ENCODE results near the gene SGIP1.
A peak's percentile ranks its signal among the peaks of the same experiment; 100 is the strongest.

The SGIP1 gene

DNA sequence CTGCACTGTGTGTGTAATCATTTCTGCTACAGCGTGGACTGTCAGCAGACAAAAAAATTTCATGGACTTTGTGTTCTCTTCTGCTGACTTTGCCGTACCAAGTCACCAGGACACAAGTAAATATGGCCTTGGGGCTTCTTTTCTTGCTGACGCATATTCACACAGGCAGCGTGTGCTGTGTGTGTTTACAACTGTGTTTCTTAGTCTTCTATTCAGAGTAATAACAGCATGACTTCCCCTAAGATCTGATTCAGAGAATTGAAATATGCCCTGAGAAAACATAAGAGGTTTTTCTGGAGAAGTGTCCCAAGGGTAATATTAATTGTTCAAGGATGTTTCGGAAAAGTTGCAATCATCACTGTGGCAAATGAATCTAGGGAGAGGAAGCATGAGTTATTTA, 171.2 kb downstream of the SGIP1 start:
- H3K79me1 ChIP-seq (ENCODE audit: low read length), result no peaks in the 10 kb centered on the region
- no peak overlapping the region for H2BK5ac ChIP-seq (ENCODE audit: low read depth, low read length, poor library complexity)
- no peak overlapping the region for H4K91ac ChIP-seq (ENCODE audit: low read depth, low read length)
- no peaks in the 10 kb centered on the region for H3K36me3 ChIP-seq (ENCODE audit: control insufficient read depth in 1 of 2, insufficient read depth in 2 of 2, low read length in 2 of 2)
- H3K27ac ChIP-seq (ENCODE audit: low read depth, low read length), result no peak overlapping the region
- H2BK12ac ChIP-seq (ENCODE audit: low read length), result no peak overlapping the region
- H3K9me3 ChIP-seq (ENCODE audit: insufficient read depth, low read depth, low read length), result no peaks in the 10 kb centered on the region
- H3K18ac ChIP-seq (ENCODE audit: low read length), result no peak overlapping the region
- H3K23ac ChIP-seq (ENCODE audit: low read length), result no peak overlapping the region
- no peak overlapping the region for H2AK5ac ChIP-seq (ENCODE audit: low read length)
- no peak overlapping the region for H2BK120ac ChIP-seq (ENCODE audit: insufficient read depth, low read length, poor library complexity)
- no peak overlapping the region for H3K9ac ChIP-seq (ENCODE audit: low read length)
- H3K4me3 ChIP-seq (ENCODE audit: low read depth, low read length), result no peak overlapping the region
- no peak overlapping the region for H3K4ac ChIP-seq (ENCODE audit: low read depth, low read length)
- H3K27me3 ChIP-seq (ENCODE audit: insufficient read depth, low read length), result no peaks in the 10 kb centered on the region
- no peak overlapping the region for H4K8ac ChIP-seq (ENCODE audit: low read depth, low read length)
- no peak overlapping the region for H4K12ac ChIP-seq (ENCODE audit: low read depth, low read length)
- H3K14ac ChIP-seq (ENCODE audit: low read length), result no peak overlapping the region
- no peak overlapping the region for H2AFZ ChIP-seq (ENCODE audit: insufficient read depth, low read length, poor library complexity)
- no peaks in the 10 kb centered on the region for H3K79me2 ChIP-seq (ENCODE audit: control insufficient read depth, insufficient read depth, low read length, poor library complexity)
- no peaks in the 10 kb centered on the region for H3K4me1 ChIP-seq (ENCODE audit: control insufficient read depth in 1 of 2, insufficient read depth in 2 of 2, low read length in 2 of 2)
- DNase-seq, result no peak
- no CpG with 5 or more reads among the region's 5 CpGs for WGBS (ENCODE audit: extremely low coverage, insufficient coverage, insufficient read length)
- no peak overlapping the region for H3K4me2 ChIP-seq (ENCODE audit: low read length)

DNA sequence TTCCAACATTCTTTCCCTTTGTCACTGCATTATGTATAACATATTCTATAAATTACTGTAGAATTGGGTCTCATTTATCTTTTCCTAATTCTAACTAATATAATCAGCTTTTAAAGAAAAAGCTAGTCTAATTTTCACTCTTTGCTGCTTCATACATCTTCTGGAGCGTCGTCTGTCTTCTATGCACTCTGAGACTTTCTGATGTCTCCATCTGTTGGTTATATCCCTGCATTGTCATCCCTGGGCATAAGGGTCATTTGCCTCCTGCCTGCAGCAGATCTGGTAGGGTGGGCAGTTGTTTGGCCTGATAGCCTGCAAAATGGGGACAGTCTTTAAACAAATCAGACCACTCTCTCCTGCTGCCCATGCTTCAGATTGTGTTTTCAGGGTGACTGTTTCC, 177.5 kb downstream of the SGIP1 start:
- peak in 1 of 2 donors; percentile 12 for DNase-seq
- Histone ChIP-seq H3K36me3 (ENCODE audit: control insufficient read depth in 1 of 2, insufficient read depth in 2 of 2, low read length in 2 of 2) (no peaks in the 10 kb centered on the region), H2BK120ac (ENCODE audit: insufficient read depth, low read length, poor library complexity) (no peak overlapping the region), H3K27me3 (ENCODE audit: insufficient read depth, low read length) (no peaks in the 10 kb centered on the region), H4K91ac (ENCODE audit: low read depth, low read length) (no peak overlapping the region), H3K9me3 (ENCODE audit: insufficient read depth, low read depth, low read length) (no peaks in the 10 kb centered on the region), H3K79me2 (ENCODE audit: control insufficient read depth, insufficient read depth, low read length, poor library complexity) (no peaks in the 10 kb centered on the region), H3K14ac (ENCODE audit: low read length) (no peak overlapping the region), H3K4me1 (ENCODE audit: control insufficient read depth in 1 of 2, insufficient read depth in 2 of 2, low read length in 2 of 2) (no peaks in the 10 kb centered on the region), H2BK5ac (ENCODE audit: low read depth, low read length, poor library complexity) (no peak overlapping the region), H2AFZ (ENCODE audit: insufficient read depth, low read length, poor library complexity) (no peak overlapping the region), H4K8ac (ENCODE audit: low read depth, low read length) (no peak overlapping the region), H3K23ac (ENCODE audit: low read length) (no peak overlapping the region), H3K27ac (ENCODE audit: low read depth, low read length) (no peak overlapping the region), H3K4ac (ENCODE audit: low read depth, low read length) (no peak overlapping the region), H3K79me1 (ENCODE audit: low read length) (no peaks in the 10 kb centered on the region), H3K4me2 (ENCODE audit: low read length) (no peak overlapping the region), H3K9ac (ENCODE audit: low read length) (no peak overlapping the region), H3K4me3 (ENCODE audit: low read depth, low read length) (no peak overlapping the region), H2AK5ac (ENCODE audit: low read length) (no peak overlapping the region), H4K12ac (ENCODE audit: low read depth, low read length) (no peak overlapping the region), H2BK12ac (ENCODE audit: low read length) (no peak overlapping the region), H3K18ac (ENCODE audit: low read length) (no peak overlapping the region)
- WGBS (ENCODE audit: extremely low coverage, insufficient coverage, insufficient read length), result no CpG with 5 or more reads among the region's 2 CpGs

DNA sequence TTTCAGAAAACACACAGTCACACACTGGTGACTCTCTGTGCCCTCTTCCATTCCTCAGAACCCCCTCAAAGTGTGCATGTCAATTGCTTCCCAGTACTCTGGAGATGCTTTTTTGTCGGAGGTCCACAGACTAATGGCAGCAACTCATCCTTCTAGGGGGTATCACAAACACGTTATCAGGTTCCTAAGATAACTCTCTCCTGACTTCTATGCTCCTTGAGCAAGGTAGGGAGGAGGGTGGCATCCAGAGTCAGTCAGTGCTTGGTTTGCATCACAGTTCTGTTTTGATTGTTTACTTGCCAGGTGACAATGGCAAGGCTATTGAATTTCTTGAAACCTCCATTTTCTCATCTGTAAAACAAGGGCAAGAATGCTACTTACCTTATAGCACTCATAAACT, 178.9 kb downstream of the SGIP1 start:
- Histone ChIP-seq H3K23ac (ENCODE audit: low read length) (no peak overlapping the region), H3K79me2 (ENCODE audit: control insufficient read depth, insufficient read depth, low read length, poor library complexity) (no peaks in the 10 kb centered on the region), H3K4me3 (ENCODE audit: low read depth, low read length) (no peak overlapping the region), H3K27me3 (ENCODE audit: insufficient read depth, low read length) (no peaks in the 10 kb centered on the region), H3K4me2 (ENCODE audit: low read length) (no peak overlapping the region), H2BK12ac (ENCODE audit: low read length) (no peak overlapping the region), H2AK5ac (ENCODE audit: low read length) (no peak overlapping the region), H4K91ac (ENCODE audit: low read depth, low read length) (no peak overlapping the region), H2BK5ac (ENCODE audit: low read depth, low read length, poor library complexity) (no peak overlapping the region), H4K8ac (ENCODE audit: low read depth, low read length) (no peak overlapping the region), H3K36me3 (ENCODE audit: control insufficient read depth in 1 of 2, insufficient read depth in 2 of 2, low read length in 2 of 2) (no peaks in the 10 kb centered on the region), H3K79me1 (ENCODE audit: low read length) (no peaks in the 10 kb centered on the region), H2BK120ac (ENCODE audit: insufficient read depth, low read length, poor library complexity) (no peak overlapping the region), H3K4ac (ENCODE audit: low read depth, low read length) (no peak overlapping the region), H3K14ac (ENCODE audit: low read length) (no peak overlapping the region), H3K18ac (ENCODE audit: low read length) (no peak overlapping the region), H3K4me1 (ENCODE audit: control insufficient read depth in 1 of 2, insufficient read depth in 2 of 2, low read length in 2 of 2) (no peaks in the 10 kb centered on the region), H3K9me3 (ENCODE audit: insufficient read depth, low read depth, low read length) (no peaks in the 10 kb centered on the region), H2AFZ (ENCODE audit: insufficient read depth, low read length, poor library complexity) (no peak overlapping the region), H3K9ac (ENCODE audit: low read length) (no peak overlapping the region), H4K12ac (ENCODE audit: low read depth, low read length) (no peak overlapping the region), H3K27ac (ENCODE audit: low read depth, low read length) (no peak overlapping the region)
- DNase-seq, result no peak
- no CpG with 5 or more reads among the region's 2 CpGs for WGBS (ENCODE audit: extremely low coverage, insufficient coverage, insufficient read length)

- Histone ChIP-seq H2BK5ac (ENCODE audit: low read depth, low read length, poor library complexity) (no peak overlapping the region), H3K18ac (ENCODE audit: low read length) (no peak overlapping the region), H3K4me3 (ENCODE audit: low read depth, low read length) (no peak overlapping the region), H3K4me1 (ENCODE audit: control insufficient read depth in 1 of 2, insufficient read depth in 2 of 2, low read length in 2 of 2) (peaks cover 0 to 2% of the 10 kb centered on the region in 2 experiments), H3K14ac (ENCODE audit: low read length) (no peak overlapping the region), H3K36me3 (ENCODE audit: control insufficient read depth in 1 of 2, insufficient read depth in 2 of 2, low read length in 2 of 2) (no peaks in the 10 kb centered on the region), H3K4me2 (ENCODE audit: low read length) (no peak overlapping the region), H3K79me1 (ENCODE audit: low read length) (no peaks in the 10 kb centered on the region), H4K8ac (ENCODE audit: low read depth, low read length) (no peak overlapping the region), H4K12ac (ENCODE audit: low read depth, low read length) (no peak overlapping the region), H3K27me3 (ENCODE audit: insufficient read depth, low read length) (no peaks in the 10 kb centered on the region), H3K9ac (ENCODE audit: low read length) (no peak overlapping the region), H3K79me2 (ENCODE audit: control insufficient read depth, insufficient read depth, low read length, poor library complexity) (no peaks in the 10 kb centered on the region), H3K23ac (ENCODE audit: low read length) (no peak overlapping the region), H3K4ac (ENCODE audit: low read depth, low read length) (no peak overlapping the region), H3K27ac (ENCODE audit: low read depth, low read length) (no peak overlapping the region), H2AFZ (ENCODE audit: insufficient read depth, low read length, poor library complexity) (no peak overlapping the region), H4K91ac (ENCODE audit: low read depth, low read length) (no peak overlapping the region), H3K9me3 (ENCODE audit: insufficient read depth, low read depth, low read length) (no peaks in the 10 kb centered on the region), H2AK5ac (ENCODE audit: low read length) (no peak overlapping the region), H2BK120ac (ENCODE audit: insufficient read depth, low read length, poor library complexity) (no peak overlapping the region), H2BK12ac (ENCODE audit: low read length) (no peak overlapping the region)
- DNase-seq, result no peak
These were observed 190.0 kb downstream of the SGIP1 start for GRCh38 chr1:66723985-66724384.

All from trophoblast cell (in vitro differentiated cells and primary cell).